Putamen (tissue), 1 donor: ENCODE measurements around the gene APBA2.

ENCODE experiments used
- DNase-seq: peaks from one replicate; pipeline ENCODE4 v3.0.0-alpha.2; 2016; ENCODE audit warnings: low spot score

Gene APBA2

GRCh38 chr15:28935316-28935715 is 49.5 kb downstream of the APBA2 start:
- DNase-seq = no peak

- peak; percentile 50 for DNase-seq
Observed at GRCh38 chr15:28936081-28936480, 50.3 kb downstream of the APBA2 start.

GRCh38 chr15:28936481-28936881 is 50.7 kb downstream of the APBA2 start:
- DNase-seq = no peak

- DNase-seq = no peak
Observed at GRCh38 chr15:28937271-28937670, 51.5 kb downstream of the APBA2 start.

- no peak for DNase-seq
Observed at GRCh38 chr15:28942046-28942445, 56.3 kb downstream of the APBA2 start.

- no peak for DNase-seq
Observed at GRCh38 chr15:28942571-28942970, 56.8 kb downstream of the APBA2 start.

- DNase-seq = no peak
Observed at GRCh38 chr15:28943146-28943545, 57.4 kb downstream of the APBA2 start.

- no peak for DNase-seq
Observed at GRCh38 chr15:28943611-28944230, 57.9 kb downstream of the APBA2 start.

- DNase-seq = no peak
Observed at GRCh38 chr15:28944286-28944685, 58.5 kb downstream of the APBA2 start.

DNA sequence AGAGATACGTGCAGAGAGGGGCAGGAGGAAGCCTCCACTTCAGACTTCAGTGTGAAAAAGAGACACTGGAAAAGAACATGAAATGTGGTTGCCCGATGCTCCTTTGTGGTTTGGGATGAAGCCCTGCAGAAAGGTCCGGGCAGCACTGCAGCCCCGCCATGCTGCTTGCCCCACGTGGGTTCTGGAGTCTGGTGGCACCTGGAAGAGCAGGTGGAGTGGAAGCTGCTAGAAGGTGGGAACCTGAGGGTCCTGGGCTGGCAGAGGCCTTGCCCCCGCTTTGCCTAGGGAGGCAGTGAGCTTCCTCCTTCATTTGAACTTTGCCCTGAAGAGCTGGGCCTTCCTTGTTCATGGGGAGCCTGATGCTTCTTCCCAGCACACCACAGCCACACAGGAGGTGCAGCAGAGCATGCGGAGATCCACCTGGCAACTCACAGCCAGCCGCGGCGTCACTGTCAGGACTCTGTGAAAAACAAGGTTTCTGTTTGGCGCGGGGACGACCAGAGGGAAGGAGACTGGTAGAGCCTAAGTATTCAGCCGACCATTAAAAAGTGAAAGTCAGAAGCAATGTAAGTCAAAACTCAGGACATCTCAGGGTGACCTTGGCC is 59.0 kb downstream of the APBA2 start:
- no peak for DNase-seq

- no peak for DNase-seq
Observed at GRCh38 chr15:28945626-28946230, 60.0 kb downstream of the APBA2 start.

DNA sequence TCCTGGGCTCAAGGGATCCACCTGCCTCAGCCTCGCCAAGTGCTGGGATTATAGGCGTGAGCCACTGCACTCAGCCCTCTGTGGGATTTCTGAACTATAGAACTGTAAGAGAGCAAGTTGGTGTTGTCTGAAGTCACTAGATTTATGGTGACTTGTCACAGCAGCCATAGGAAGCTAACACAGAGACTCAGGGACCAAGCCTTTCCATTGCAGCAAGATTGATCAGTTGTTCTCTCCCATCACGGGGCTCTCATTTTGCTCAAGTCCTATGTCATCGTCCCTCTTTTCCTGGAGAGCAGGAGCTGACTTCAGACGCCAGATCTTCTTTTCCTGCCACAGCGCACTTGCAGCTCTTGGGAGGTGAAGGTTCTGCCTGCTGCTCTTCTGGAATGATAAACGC is 61.0 kb downstream of the APBA2 start:
- DNase-seq = no peak

- no peak for DNase-seq
Observed at GRCh38 chr15:28947221-28947674, 61.5 kb downstream of the APBA2 start.

GRCh38 chr15:28948036-28948435 is 62.3 kb downstream of the APBA2 start:
- DNase-seq = no peak

DNA sequence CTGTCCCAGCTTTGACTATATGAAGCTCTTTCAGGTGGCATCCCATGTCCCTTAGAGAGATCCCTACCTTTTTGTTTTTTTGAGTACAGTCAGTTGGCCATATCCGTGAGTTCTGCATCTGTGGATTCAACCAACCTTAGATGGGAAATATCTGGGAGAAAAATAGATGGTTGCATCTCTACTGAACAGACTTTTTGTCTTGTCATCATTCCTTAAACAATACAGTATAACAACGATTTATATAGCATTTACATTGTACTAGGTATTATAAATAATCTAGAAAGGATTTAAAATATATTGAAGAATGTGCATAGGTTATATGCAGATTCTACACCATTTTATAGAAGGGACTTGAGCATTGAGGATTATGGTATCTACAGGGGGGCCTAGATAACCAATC is 65.1 kb downstream of the APBA2 start:
- no peak for DNase-seq

- DNase-seq = no peak
Observed at GRCh38 chr15:28952666-28953491, 67.1 kb downstream of the APBA2 start.

DNA sequence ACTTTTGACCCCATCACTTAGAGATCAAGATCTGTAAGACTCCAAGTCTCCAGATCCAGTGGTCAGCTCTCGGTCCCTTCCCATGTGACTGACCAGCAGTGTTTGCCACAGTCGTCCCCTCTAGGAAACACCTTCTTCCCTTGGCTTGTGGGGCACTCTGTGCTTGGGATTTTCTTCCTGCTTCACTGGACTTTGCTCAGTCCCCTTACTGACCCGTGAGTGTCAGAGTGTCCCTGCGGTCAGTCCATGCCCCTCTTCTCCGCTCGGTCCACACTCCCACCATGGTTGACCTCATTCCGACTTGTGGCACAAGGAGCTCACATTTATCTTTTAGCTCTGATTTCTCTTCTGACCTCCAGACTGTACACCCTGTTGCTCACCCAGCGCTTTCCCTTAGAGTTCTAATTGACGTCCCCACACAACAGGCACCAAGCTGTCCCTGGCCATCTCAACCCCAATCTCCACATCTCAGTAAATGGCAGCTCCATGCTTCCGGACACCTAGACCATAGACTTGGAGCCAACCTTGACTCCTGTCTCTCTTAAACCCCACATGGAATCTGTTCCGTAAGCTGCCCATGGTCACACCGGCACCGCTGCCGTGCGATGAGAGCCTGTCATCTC is 67.9 kb downstream of the APBA2 start:
- DNase-seq = no peak

- DNase-seq = no peak
Observed at GRCh38 chr15:28954466-28955159, 68.8 kb downstream of the APBA2 start.

DNA sequence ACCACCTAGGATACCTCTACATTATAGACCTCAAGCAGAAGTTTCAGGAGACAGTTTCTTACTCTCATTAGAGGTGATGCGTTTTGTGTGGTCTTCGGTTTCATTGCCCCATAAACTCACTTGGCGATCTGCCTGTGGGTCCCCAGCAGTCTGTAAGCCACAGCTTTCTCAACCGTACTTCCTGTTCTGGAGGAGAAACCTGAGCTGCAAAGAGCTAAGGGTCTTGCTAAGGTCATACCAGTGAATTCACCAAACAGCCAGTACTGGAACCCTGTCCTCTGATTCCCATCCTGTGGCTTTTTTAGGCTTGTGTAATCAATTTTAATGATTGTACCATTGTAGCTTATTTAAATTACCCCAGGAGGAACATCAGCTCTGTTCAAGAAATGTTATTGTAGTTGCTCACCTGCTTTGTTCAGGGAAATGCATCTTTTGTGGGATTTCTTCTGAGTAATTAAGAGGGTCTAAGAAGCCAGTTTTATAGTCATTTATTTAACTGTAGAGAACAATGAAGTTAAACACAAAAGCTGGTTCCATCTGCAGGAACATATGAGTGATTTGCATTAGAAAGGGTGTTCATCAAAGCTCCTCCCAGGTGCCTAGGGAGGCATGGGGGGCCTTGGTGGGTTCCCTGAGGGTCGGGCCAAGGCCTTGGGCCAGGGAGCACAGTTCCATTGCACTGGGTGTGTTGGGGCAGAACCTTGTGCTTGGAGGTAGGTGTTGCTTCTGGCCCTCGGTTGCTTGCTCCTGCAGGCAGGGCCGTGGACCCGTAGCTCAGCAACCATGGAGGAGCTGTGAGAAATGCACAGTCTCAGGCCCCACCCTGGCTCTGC is 69.6 kb downstream of the APBA2 start:
- no peak for DNase-seq

GRCh38 chr15:28955993-28956421 is 70.2 kb downstream of the APBA2 start:
- no peak for DNase-seq

DNA sequence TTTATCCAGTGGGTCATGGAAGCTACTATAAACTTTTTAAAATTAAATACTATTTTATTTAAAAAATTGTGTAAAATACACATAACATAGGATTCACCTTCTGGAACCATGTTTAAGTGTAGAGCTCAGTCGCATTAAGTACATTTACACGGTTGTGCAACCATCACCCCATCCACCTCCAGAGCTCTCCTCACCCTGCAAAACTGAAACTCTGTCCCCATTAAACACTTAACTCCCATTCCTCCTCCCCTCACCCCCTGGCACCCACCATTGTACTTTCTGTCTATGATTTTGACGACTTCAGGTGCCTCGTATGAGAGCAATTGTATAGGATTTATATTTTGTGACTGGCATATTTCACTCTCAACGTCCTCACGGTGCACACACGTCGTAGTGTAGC is 70.7 kb downstream of the APBA2 start:
- no peak for DNase-seq
